GM21723 (cell line): ENCODE data around the gene CTSE.

Source experiments
- ATAC-seq: cut with Tn5 transposase; IDR thresholded peaks from one replicate; pipeline ENCODE4 v1.9.1; 2021; ENCODE audit warnings: mild to moderate bottlenecking, moderate library complexity; ENCODE audit not compliant: unreplicated experiment

Gene CTSE

GRCh38 chr1:205994346-205994745 lies 29.3 kb downstream of the CTSE start:
- no peak for ATAC-seq

DNA sequence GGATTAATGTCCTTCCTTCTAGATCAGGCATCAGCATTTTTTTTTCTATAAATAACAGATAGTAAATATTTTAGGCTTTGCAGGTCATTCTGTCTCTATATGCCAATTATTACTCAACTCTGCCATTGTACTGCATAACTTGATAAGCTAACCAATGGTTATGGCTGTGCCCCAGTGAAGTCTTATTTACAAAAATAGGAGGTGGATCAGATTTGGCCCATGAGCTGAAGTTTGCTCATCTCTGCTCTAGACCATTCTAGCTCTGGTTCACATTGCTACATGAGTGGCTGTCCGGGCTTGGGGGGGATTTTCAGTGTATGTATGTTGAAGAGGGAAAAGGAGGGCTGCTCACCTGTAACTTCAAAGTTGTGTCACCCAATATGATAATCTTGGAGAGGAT lies 30.6 kb downstream of the CTSE start:
- no peak for ATAC-seq

GRCh38 chr1:205992218-205992882 lies 31.3 kb downstream of the CTSE start:
- ATAC-seq, result no peak

DNA sequence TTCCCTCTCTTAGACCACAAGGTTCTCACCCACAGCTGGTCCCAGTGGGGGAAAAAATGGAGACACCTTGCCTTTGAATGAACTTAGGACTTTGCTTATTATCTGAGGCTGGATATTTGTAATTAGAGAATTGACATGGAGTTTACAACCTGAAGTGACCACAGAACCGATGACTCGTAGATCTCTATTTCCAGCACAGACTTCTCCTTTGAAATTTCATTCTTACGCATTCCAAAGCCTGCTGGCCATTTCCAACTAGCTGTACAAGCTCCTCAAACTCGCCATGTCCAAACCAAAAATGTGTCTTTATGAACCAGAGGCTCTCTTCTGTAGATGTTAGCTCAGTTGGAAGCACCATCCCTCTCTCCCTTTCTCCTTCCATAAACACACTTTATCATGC lies 32.5 kb downstream of the CTSE start:
- no peak for ATAC-seq

- ATAC-seq, result no peak
Observed at GRCh38 chr1:205990226-205990625, 33.5 kb downstream of the CTSE start.

DNA sequence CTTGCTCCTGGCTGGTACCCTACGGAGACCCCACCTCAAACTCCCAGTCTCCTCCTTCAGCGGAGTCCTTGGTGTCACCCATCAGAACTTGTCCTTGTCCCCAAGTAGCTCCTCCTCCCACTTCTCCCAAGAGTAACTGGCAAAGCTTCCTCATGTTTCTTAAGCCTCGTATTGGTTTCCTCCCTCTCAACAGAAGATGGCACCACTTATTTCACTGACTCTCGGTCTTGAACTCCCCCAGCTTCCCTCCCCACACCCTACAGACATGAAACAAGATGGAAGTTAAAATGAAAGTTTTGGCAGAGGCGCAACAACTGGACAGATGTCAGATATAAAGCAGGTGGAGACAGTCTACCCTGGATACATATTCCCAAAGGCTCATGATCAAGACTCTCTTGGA lies 33.9 kb downstream of the CTSE start:
- ATAC-seq, result no peak

DNA sequence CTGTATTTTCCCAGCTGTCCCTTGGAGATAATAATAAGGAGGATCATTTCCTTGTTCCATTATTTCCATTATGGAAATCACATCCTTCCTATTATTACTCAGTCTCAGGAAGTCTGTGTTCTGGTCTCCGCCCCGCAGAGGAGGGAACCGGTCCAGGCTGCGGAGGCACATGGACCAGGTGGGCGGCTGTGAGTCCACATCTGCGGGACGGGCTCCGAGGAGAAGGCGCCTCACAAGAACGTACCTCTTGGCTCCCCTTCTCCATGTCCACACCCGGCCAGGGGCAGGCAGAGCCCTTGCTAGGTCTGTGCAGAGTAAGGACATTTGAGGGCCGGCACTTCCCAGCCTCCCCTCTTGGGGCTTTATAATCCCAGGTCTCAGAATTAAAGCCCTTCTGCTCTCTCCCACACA lies 35.1 kb downstream of the CTSE start:
- no peak for ATAC-seq

- ATAC-seq, result no peak
Observed at GRCh38 chr1:205986861-205987260, 36.8 kb downstream of the CTSE start.

DNA sequence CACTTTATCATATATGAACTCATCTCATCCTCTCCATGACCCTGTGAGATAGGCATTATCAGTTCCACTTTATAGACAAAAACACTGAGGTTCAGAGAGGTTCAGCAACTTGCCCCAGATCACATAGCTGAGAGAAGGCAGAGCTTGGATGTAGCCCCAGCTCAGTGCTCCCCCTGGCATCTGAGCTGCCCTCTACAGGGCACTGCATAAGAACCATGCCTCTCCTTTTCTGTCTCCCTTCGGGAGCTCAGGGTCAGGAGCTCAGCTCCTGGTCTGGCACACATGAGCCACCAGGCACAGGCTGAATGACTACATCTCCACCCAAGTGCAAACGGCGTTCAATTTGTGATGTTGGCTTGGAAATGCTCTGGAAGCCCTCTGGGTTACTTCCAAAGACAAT lies 37.4 kb downstream of the CTSE start:
- no peak for ATAC-seq

DNA sequence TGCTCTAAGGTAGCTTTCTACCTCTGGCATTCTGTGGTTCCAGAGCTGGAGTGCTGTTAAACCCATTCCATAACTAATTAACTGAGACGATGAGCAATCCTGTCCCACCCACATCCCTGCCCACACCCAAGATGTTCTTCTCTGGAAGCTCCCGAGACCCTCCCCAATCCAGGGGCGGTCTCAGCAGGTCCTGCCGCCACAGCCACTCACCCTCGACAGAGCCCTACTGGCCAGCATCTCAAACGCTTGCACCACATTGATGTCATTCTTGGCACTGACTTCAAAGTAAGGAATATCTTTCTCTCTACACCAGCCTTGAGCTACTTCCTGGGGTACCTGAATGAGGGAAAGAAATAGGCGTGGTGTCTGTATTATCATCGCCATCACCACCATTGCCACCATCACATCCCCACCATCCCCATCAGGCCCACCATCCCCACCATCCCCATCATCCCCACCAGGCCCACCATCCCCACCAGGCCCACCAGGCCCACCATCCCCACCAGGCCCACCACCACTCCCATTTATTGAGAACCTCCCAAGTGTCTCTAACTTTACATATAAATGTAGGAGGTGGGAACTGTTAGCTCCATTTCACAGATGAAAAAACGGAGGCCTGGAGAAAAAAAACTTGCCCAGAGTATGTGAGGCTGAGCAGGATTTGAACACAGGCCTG lies 38.2 kb downstream of the CTSE start:
- ATAC-seq, result no peak

GRCh38 chr1:205983925-205984725 lies 39.6 kb downstream of the CTSE start:
- ATAC-seq, result peak; percentile 49

DNA sequence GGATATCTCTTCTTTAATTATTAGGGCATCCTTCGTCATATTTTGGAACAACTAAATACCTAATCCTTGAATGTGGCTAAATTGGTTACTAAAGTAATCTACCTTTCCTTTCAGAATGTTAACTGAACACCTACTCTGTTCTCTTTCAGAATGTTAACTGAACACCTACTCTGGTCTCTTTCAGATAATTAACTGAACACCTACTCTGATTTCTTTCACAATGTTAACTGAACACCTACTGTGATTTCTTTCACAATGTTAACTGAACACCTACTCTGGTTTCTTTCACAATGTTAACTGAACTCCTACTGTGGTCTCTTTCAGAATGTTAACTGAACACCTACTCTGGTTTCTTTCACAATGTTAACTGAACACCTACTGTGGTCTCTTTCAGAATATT lies 42.4 kb downstream of the CTSE start:
- no peak for ATAC-seq

GRCh38 chr1:205980237-205980870 lies 43.3 kb downstream of the CTSE start:
- no peak for ATAC-seq

- ATAC-seq, result no peak
Observed at GRCh38 chr1:205979301-205979700, 44.4 kb downstream of the CTSE start.

- ATAC-seq, result no peak
Observed at GRCh38 chr1:205978676-205979075, 45.0 kb downstream of the CTSE start.

DNA sequence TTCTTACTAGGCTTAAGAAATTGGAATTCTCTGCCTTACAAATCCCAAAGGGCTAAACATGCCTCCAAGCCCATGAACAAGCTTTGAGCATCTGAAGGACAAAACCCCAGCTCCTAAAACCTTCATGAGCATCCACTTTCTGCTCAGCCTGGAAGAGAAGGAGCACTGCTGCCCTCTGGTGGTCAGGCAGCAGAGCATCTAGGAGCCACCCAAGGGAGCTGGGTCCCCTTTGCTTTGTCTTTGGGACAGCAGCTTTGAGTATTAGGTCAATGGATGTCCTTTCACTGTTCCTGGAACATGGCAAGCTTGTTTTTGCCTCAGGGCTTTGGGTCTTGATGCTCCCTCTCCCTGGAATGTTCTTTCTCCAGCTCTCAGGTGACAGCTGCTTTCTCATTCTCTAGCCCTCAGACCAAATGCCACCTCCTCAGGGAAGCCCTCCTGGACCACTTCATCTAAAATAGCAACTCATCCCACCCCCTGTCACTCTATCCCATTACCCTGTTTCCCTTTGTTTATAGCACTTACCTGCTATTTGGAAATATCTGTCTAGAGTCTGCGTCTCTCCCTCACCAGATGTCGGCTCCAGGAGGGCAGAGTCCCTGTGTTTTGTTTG lies 46.2 kb downstream of the CTSE start:
- ATAC-seq, result no peak

DNA sequence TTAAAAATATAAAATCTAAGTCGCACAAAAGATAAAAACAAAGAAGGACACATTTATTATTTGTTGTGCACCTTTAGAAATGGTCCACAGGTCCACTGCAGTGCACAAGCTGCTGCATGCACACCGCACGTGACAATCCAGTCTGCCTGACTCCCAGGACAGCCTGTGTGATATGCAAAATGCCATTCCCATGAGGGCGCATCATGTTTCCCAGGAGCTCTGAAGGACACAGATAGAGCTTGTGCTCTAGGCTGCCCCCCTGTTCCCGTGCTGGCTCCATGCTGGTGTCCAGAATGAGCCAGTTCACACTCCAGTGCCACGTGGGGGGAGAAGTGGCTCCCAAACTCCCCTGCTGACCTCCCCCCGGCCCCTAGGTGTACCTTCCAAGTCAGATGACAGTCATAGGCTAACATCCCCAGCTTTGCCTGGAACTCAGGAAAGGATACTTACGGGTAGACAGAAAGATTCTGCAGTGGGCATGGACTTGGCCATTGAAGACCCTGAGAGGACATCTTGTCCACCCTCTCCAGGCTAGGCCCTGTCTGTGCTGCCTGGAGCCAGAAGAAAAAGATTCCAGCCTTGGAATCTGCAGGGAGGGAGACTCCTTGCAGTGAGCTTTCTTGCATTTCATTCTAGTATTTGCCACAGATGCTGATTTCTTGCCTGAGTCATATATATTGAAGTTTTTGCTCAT lies 46.8 kb downstream of the CTSE start:
- no peak for ATAC-seq

DNA sequence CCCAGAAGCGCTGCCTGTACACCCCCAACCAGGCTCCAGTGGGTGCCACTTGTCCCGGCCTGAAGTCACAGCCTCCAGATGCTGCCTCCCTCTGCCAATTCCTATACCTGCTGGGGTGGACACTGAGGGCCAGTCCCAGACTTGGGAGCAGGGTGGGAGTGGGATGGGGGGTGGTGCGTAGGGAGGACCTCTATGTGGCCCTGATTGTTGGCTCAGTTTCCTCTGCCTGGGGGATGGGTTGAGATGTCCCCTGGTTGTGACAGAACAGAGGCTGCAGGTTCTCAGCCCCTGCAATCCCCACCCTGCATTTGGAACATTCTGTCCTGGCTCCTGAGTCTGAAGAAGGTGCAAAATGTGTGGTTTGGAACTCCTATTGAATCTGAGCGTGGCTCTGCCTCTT lies 47.7 kb downstream of the CTSE start:
- ATAC-seq, result no peak

DNA sequence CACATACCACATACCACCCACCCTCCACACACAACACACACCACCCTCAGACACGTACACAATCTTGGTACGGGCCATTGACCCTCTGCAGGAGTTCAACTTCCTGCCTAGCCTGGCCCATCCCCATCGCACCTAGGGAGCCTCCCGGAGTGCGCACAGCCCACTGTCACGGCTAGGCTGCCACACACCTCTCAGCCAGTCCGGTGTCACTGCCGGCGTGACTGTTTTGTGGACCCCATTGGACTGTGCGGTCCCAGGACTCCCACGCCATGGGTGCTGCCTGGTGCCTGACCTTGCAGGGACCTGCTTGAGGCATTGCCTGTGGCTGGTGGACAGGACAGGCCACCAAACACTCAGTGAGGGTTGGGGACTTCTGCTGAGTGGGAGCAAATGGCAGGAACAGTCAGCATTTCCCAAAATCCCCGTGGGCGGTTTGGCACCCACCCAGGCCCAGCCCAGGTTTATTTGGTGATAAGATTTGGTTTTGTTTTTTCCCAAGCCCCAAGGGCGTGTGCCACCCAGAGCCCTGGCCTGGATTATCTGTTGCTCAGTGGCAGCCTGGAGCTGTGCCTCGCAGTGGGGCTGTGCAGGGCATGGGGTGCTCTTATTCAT lies 48.2 kb downstream of the CTSE start:
- no peak for ATAC-seq

- no peak for ATAC-seq
Observed at GRCh38 chr1:205974712-205975111, 49.0 kb downstream of the CTSE start.
